Iris pigment epithelial cell (primary cell): Measurements from ENCODE around the gene SMAD3.
"Not testable (repeated sequence)": the region's sequence is repeated elsewhere in the genome, so short reads cannot be mapped to it uniquely, and the experiment has no call there.

ENCODE experiments used
- DNase-seq: peaks from one replicate; pipeline ENCODE4 v3.0.0-alpha.2; 2011; ENCODE audit warnings: low read depth

Gene SMAD3

GRCh38 chr15:67110958-67111864 lies 45.8 kb downstream of the SMAD3 start:
- peak; percentile 70 for DNase-seq

DNA sequence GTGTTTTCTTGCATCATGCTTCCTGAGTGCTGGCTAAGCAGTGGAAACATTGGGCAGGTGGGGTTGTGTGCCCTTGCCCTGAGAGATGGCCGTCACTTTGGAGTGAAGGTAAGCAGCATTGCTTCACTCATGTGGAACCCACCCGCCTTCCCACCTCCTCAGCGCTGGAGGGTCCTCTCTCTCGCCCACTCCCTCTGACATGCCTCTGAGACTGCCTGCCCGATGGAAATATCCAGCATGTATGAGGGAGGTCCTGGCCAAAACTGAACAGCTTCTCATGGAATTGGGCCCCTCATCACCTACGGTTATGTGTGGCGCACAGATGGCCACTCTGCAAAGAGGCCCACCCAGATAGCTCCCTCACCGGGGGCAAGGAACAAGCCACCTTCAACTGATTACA lies 48.6 kb downstream of the SMAD3 start:
- DNase-seq = no peak

DNA sequence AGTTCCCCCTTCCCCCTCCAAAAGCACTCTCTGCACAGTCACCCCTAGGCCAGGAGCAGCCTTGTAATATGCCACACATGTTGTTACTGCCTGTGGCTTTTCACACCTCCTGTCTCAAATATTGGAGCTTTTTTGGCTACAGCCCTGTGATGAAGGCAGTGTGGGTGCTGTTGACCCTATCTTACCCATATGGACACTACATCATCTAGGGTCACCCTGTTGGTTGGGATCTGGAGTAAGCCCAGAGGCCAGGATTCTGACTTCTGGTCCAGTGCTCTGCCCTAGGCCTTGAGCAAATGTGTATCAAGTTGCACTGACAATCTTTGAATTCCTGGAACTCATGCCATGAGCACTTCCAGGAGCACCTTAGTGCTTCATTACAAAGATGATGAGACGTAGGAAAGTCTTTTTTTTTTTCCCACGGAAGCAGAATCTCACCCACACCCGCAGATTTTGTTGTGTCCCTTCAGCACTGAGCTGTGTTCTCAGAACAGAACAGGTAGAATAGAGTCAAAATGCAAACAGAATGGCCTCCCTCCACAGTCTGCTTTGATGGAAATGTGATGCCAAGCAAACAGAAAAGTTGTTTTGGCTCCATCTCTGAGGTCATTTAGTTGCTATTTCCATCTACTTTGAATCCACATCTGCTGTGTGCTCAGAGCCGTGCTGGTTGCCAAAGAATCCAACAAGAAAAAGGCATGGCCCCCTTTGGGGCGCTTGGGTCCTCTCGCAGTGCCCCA lies 49.6 kb downstream of the SMAD3 start:
- DNase-seq = no peak

GRCh38 chr15:67115586-67115969 lies 50.2 kb downstream of the SMAD3 start:
- no peak for DNase-seq

DNA sequence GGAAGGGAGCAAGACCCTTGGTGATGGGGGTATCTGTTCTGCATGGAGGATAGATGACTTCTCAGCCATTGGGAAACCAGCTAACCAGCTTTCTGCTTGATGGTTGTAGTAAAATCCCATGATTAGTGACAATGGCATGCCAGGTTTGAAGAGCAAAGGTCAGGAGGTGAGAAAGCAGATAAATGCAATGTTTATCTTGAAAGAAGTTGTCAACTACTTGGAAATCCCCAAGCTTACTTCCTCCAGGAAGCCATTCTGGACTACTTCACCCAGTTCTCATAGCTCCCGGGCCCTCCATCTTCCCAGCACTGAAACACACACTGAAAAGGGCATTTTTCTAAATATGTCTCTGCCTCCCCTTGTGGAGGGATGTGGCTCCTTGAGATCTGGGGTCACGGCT lies 51.3 kb downstream of the SMAD3 start:
- DNase-seq = no peak

DNA sequence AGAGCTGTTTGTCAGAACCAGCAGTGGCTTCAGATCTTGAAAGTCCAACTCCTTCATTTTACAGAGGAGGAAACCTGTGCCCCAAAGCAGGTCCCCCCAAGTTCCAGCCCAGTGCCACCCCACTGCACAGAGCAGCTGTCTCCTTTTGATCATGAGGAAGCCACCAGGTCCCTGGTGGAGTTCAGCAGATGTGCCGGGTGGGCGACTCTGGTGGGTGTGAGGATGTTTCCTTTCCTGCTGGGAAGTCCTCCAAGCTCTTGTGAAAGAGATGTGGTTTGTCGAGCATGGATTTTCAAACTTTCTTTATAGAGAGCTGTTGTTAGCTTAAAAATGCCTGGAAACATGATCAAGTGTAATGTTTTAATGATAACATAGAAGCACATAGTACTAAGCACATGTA lies 52.0 kb downstream of the SMAD3 start:
- peak; percentile 79 for DNase-seq

DNA sequence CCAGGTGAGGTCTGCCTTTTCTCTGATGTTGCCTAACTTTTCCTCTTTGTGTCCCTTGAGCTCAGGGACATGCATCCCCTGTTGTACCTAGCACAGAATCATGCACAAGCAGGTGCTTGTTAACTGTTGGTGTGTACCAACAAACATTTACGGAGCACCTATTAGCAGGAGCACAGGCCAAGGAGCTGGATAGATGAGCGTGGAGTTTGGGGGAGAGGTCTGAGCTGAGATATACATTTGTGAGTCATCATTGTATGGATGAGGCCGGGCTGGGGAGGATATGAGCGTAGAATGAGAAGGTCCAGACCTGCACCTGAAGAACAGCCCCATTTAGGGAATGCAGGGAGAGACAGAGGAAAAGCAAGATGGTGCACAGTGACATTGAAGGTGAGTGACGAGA lies 53.4 kb downstream of the SMAD3 start:
- no peak for DNase-seq

GRCh38 chr15:67119238-67119846 lies 53.9 kb downstream of the SMAD3 start:
- no peak for DNase-seq

- no peak for DNase-seq
Observed at GRCh38 chr15:67120009-67120838, 54.8 kb downstream of the SMAD3 start.

- DNase-seq = peak; percentile 98
Observed at GRCh38 chr15:67120839-67121643, 55.6 kb downstream of the SMAD3 start.

GRCh38 chr15:67121644-67122605 lies 56.5 kb downstream of the SMAD3 start:
- no peak for DNase-seq

DNA sequence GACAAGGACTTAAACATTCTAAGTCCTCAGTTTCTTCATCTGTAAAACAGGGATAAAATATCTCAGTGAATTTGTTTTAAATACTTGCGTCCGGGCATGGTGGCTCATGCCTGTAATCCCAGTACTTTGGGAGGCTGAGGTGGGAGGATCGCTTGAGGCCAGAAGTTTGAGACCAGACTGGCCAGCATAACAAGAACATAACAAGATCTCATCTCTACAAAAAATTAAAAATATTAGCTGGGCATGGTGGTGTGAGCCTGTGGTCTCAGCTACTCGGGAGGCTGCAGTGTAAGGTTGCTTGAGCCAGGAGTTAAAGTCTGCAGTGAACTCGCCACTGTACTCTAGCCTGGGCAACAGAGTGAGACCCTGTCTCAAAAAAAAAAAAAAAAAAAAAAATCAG lies 57.4 kb downstream of the SMAD3 start:
- not testable (repeated sequence) for DNase-seq

DNA sequence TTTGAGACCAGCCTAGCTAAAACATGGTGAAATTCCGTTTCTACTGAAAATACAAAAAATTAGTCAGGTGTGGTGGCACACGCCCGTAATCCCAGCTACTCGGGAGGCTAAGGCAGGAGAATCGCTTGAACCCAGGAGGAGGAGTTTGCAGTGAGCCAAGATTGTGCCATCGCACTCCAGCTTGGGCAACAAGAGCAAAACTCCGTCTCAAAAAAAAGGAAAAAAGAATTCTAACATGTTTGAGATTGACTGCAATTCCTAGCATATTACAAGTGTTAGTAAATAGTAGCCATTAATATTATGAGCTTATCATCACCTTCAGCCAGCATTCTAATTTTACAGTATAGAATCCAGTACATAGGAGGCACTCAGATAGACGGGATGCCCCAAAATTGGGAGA lies 57.9 kb downstream of the SMAD3 start:
- DNase-seq = not testable (repeated sequence)

DNA sequence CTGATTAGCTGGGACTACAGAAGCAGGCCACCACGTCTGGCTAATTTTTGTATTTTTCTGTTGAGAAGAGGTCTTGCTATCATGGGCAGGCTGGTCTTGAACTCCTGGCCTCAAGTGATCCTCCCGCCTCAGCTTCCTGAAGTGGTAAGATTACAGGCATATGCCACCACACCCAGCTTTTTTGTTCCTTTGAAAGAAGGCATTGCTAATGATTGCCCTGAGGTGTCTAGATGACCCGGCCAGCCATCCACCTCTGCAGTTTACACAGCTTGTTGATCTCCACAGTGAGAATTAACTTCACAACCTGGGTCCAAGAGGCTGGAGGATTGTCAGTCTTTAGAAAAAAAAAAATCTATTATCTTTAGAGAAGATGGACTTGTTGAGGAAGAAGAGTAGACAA lies 58.7 kb downstream of the SMAD3 start:
- DNase-seq = no peak

DNA sequence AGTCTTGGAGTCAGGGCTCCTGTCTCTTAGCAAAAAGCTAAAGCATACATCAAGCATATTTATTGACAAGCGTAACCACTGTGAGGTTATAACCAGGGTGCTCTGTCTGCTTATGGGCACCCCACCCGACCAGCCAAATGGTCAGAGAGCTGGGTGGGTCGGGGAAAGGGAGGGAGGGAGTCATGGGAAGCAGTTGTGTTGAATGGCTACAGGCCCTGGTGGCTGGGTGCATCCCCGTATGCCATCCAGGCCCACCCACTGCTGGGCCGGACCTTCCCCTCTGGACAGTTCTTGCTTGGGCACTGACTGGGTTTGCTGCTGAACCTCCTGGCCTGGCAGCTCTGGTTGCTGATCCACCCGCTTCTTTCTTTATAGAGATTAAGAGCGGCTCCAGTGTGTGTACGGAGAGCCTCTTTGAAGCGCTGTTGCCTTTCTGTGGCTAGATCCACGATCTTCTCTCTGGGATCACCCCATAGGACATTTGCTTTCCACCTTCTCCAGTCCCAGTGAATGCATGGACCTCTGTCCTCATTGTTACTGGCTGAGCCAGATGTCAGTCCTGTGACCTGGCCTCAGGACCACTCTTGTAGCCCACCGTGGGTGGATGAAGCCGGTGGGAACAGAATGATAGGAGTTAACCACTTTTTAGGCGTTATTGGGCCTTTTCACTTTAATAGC lies 59.6 kb downstream of the SMAD3 start:
- no peak for DNase-seq

DNA sequence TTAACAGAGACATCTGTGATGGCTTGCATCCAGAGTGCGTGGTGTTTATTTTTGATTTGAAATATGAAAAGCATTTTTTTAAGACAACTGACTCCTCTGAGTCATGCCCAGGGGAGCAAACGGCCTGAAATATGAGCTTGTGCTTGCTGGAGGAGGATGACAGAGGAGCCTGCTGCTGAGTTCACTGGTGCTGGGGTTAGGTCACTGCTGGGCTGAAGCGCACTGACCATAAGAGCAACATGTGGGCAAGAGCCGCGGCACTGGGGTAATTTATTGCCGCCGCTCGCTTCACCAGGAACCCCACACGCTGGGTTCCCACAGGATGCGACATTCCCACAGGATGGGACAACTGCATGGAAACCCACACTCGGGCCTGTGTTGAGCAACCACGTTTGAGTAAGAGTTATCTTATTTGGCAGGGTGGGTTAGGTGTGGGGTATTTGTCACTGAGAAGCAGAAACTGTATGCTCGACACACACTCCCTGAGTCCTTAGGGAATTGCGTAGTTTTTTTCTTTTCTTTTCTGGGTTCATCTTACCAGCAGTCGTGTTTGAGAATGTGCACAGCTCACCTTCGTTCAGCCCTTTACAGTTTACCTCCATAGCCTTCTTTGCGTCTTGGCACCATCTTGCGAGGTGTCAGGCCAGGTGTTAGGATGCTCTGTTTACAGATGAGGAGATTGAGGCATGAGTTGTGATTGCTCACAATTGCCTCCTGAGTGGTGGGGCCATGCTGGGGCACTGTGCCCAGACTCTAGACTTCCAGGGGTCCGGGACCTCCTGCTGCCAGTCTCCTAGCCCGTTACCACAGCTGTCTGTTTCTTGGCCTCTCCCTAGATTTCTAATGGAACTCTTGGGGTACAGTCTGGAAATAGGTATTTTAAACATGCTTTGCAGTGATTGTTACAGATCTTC lies 60.4 kb downstream of the SMAD3 start:
- peak; percentile 100 for DNase-seq

GRCh38 chr15:67126551-67127330 lies 61.3 kb downstream of the SMAD3 start:
- DNase-seq = peak; percentile 78

DNA sequence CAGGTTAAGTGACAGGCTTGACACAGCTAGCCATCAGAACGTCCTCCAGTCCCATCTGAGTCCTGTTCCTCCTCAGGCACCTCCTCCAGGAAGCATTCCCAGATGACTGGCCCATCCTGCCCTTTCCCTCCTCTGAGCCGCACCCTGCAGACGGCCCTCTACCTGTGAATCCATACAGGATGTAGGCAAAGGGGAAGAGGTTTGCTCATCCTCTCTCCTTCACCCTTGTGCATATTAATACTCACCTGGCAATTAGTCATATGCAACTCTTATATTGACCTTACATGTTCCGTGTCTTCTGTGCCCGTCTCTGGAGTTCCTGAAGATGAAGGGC lies 61.9 kb downstream of the SMAD3 start:
- DNase-seq = no peak
